ENCODE measurements around the gene REL.
"Not testable (repeated sequence)": the region's sequence is repeated elsewhere in the genome, so short reads cannot be mapped to it uniquely, and the experiment has no call there.

The REL gene

DNA sequence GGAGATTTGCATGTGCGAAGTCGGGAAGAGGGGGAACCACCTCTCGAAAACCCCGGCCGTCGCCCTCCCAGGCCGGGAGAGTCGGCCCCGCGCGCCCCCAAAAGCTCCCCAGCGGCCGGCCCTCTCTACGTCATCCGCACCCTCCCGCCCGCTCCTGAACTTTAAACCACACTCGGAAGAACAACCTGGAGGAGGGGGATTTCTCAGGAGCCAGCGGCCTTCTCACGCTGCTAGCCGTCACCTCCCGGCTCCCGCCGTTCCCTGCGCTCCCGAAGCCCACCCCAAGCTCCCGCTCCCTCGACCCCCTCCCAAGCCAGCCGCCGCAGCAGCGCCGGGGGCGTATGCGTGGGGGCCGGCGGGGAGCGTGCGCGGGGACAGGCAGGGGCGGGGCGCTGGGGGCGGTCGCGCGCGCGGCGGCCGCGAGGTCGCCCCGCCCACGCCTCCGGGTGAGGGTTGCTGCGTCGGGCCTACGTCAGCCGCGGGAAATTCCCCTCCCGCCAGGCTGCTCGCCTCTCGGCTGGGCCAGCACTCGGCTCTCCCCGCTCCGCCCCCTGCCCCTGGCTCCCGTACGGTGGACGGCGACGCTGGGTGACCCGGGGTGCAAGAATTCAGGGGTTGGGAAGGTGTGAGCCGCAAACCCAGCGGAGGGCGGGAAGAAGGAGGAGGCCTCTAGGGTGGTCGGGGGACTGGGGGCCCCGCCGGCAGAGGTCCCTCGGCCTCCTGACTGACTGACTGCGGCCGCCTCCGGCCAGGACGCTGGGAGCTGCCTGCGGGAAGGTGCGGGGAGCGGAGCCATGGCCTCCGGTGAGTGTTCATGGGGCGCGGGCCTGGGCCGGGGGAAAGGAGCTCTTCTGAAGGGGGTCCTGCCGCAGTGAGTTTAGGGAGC, at the start of gene REL:
Gene REL, plus strand, starts transcription at position 528 of the 886 bp plus-strand sequence. Its CDS starts 267 bp downstream, at position 795.
- DNase-seq: peak; percentile 93

DNA sequence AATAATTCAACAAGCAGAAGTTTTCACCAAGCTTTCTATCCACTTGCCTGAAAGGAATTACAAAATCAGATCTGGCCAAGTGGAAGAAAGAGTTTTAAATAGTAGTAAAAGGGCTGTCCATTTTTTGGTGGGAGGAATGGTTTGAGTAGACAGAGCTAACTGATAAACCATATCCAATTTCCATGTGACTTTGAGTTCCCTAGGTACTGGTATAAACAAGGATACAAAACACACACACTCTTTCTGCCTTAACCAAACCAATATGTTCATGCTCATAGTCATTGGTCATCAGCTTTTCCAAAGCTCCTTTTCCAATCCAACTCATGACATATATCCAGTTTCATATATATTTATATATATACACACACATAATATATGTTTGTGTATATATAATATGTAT, 49.5 kb upstream of the REL start:
- no peak for DNase-seq

DNA sequence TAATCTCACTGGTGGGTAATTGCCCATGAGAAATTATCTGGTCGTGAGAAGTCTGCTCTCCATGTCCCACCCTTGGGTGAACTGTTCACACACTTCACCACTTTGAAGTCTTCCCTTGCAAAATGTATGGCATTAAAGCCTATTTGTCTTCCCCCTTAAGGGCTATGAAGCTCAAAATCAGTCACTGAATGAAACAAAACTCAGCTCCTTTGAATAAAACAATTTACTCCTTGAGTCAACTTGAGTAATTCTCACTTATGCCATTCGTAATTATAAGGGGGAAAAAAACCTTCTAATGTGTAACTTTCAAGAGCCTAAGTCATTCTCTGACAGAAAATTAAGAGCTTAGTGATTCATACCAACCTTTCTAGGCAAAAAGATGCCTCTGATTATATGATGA, 48.8 kb upstream of the REL start:
- DNase-seq: no peak

DNA sequence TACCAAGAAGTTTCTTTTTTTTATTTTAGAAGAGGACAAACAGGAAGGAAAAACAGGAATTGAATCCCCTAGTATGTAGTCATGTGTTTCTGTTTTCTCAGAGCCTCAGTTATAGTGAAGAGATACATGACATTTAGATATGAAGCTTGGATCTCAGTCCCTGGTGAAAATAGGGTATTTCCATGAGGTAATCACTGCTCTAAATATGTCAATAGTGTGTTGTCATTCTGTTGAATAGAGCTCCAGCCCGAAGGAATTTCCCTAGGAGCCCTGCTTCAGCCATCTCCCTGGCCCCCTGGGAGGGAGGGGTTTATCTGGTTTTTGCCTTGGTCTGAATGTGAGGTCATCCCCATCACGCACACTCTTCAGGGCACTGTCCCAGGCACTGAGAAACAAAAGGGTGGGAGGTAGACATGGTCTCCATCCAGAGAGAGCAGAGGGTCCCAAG, 47.1 kb upstream of the REL start:
- DNase-seq: no peak

DNA sequence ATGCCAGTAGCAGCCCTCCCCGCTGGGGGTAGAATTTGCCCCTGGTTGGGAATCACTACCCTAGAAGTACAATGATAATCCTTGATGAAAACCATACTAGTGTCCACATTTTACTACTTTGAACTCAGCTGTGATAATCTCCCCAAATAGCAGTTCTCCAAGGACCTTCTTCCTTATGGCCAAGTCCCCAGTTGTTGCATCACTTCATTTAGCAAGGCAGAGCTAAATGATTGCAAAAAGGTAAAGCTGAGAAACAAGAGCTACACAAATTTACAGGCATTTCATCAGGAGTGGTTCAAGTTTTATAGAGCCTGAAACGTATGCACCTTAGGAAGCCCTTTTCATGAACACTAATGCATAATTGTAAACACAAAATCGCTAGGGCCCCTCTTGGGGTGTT, 44.9 kb upstream of the REL start:
- no peak for DNase-seq

DNA sequence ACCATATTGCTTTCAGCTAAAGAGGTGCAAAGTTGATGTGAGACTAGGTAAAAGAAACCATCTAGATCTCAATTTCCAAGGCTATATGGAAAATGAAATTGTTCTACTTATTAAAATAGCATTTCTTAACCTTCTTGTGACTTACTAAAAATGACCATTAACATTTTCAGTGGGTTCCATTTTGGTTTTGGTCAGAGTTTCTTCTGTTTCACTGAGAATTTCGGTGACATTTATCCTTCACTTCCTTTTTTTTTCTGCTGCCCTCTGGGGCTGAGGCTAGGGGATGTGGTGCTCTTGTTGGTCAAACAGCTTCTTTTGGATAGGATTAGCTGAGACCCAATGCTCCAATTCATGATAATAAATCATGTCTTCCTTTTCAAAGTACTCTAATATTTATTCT, 44.3 kb upstream of the REL start:
- DNase-seq: no peak

DNA sequence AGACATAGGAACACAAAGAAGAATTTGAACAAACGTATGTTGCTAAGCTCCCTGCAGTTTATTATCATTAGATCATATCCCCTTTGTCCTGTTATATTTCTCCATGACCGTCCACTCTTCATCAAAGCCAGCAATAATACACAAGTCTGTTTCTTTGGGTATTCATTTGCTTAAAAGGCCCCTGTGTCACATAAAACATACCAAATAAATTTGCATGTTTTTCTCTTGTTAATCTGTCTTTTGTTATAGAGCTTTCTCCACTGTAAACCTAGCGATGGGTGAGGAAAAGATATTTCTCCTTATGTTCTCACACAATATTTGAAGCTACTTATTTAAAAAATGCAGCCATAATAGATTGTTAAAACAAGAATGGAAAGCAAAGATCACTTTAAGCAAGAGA, 42.9 kb upstream of the REL start:
- no peak for DNase-seq

DNA sequence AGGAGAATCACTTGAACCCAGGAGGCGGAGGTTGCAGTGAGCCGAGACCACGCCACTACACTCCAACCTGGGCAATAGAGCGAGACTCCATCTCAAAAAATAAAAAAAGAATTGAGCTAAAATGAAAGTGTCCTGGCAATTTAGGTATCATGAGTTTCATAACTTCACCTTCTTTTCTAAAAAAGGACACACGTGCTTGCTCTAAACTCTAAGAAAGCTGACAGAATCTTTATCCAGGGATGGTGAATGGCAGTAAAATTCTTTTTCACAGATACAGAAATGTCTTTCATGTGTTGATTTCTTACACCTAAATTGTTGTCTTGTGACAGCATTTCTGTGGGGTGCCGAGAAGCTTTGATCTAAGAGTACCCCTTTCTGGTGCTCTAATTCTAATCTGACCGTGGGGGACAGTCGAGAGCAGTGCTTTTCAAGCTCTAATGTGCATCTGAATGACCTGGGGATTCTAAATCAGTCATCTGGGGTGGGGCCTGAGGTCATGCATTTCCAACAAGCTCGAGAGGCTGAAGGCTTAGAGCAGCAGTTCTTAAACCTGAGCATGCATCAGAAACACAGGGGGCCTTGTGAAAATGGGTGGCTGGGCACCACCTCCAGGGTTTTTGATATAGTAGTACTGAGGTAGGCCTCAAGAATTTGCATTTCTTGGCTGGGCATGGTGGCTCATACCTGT, 42.1 kb upstream of the REL start:
- no peak for DNase-seq

DNA sequence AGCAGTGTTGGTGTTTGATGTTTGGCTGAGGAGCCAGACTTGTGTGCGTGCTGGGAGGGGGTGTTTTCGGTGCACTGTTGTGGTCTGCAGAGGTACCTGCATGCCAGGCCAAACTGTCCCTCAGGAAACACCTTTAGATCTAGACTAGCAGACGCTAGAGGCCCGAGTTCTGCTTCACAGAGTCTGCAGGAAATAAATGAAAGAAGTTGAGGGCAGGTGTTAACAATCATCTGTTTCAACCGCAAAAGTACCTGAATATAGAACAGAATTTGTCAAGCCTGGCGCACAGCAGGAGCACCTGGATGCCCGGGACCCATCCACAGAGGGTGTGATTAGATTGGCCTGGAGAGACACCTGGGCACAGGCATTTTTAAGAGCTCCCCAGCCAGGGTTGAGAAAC, 40.5 kb upstream of the REL start:
- no peak for DNase-seq

DNA sequence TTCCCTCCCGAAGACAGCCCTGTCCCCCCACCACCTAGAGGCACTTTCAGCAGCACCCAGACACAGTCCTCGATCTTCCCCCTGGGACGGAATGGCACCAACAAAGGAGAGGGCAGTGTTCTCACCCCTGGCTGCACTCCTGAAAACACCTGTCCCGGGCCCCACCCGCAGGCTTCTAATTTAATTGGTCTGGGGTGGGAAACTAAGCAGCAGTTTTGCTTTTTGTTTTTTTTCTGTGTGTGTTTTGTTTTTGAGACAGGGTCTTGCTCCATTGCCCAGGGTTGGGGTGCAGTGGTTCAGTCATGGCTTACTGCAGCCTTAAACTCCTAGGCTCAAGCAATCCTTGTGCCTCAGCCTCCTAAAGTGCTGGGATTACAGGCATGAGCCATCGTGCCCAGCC, 38.4 kb upstream of the REL start:
- no peak for DNase-seq

DNA sequence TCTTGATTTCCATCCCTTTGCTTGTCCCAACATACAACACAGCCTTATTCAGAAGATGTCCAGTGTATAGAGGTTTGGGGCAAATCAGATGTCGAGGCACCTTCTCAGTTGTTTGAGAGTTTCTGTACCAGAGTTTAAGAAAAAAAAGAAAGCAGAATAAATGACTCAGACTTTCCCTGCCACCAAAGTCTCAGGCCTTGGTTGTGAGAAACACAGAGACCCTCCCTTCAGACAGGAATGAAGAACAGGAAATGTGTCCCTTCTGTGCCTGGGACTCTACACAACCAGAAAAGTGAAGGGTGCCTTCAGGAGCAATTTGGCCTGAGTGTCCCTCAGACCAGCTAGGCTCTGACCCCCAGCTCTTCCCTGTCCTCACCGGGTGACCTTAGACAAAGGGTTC, 37.3 kb upstream of the REL start:
- DNase-seq: no peak

DNA sequence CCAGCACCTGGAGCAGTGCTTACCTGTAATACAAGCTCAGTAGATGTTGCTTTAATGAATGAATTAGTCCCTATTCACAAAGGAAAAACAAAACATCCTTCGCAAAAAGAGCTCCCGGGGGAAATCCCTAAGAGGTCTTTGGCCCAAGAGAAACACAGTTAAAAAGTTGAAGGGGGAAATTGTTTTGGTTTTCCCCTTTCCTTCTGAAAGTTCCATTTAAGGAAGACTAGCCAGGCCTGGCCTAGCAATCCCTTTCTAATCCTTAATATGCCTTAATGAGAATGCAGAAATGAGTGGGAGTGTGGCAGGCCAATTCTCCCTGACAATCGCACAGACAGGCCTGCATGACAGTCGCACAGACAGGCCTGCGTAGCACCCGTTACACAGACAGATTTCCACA, 33.5 kb upstream of the REL start:
- no peak for DNase-seq

DNA sequence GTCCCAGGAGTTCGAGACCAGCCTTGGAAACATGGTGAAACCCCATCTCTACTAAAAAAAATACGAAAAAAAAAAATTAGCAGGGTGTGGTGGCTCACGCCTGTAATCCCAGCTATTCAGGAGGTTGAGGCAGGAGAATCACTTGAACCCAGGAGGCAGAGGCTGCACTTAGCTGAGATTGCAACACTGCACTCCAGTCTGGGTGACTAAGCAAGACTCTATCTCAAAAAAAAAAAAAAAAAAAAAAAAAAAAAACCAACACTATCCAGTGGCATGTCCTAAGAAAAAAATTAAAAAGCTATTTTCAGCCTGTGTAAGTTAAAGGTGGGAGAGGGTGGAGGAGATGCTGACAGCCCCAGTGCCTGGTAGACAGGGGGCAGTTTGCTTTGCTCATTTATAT, 32.2 kb upstream of the REL start:
- no peak for DNase-seq

DNA sequence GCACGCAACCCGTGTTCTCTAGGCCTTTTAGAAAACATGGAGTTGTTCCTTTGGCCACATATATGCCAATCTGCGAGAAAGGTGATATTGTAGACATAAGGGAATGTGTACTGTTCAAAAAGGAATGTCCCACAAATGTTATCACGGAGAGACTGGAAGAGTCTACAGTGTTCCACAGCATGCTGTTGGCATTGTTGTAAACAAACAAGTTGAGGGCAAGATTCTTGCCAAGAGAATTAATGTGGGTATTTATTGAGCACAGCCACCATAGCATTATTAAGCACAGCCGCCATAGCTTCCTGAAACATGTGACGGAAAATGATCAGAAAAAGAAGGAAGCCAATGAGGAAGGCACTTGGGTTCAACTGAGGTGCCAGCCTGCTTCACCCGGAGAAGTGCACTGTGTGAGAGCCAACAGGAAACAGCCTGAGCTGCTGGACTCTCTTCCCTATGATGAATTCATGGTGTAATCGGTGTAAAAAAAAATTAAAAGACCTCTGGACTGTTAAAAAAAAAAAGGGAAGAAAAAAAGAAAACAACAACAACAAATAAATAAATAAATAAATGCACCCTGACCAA, 29.0 kb upstream of the REL start:
- no peak for DNase-seq

DNA sequence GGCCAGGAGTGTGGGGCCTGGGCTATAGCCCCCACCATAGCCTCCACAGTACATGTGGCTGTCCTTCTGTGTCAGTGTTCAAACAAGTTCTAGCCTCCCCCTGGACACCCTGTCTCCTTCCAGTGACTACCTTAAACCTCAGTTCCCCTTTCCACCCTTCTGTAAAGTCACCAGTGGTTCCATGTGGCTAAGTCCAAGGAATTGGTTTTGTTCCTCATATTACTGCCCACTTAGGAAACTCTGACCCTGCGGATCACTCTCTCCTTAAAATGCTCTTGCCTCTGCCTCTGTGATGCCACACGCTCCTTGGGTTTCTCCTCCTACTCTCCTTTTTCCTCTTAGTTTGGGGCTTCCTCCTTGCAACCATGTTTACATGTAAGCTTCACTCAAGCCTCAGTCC, 27.8 kb upstream of the REL start:
- DNase-seq: no peak

DNA sequence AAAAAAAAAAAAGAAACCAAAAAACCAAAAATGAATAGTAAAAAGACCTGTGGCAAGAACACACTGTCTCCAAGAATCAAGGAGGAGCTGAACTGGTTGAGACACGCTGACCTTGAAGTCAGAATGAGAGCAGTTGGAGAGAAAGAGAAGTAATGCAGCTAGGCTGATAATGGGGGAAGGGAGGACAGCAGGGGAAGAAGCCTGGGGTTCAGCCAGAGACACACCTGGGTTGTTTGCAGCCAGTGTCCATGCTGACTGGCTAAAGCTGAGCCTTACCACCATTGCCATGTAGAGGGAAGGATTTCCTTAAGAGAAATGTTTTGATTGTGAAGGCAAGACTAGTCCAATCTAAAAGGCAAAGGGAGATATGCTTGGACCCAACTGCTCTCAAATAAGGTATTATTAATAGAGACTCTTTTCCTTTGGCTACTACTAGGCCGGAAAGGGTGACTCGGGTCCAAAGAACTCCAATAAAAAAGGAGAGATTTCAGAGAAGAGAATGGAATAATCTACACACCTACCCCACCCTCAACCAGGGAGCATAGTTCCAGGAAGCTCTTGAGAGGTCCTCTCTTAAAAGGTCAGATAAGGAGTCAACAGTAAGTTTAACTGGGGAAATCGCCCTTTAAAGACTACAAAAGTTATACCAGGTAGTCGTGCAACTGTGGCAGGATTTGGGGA, 25.2 kb upstream of the REL start:
- DNase-seq: no peak

DNA sequence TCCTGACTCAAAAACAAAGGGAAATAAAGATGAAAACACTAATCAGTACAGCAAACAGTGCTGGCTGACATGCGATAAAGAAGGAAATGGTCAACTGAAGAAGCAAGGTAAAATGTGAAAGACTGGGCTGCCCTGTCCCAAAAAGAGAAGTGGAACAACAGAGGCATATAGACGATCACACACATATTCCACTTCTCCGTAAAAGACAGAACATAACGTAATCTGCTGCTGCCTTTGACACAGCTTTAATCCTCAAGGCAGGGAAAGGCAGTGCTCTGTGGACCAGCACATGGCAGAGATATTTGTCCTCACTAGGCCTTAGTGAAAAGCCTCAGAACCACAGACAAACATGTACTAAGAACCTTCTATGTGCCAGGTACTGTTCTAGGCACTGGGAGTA, 24.3 kb upstream of the REL start:
- DNase-seq: no peak

DNA sequence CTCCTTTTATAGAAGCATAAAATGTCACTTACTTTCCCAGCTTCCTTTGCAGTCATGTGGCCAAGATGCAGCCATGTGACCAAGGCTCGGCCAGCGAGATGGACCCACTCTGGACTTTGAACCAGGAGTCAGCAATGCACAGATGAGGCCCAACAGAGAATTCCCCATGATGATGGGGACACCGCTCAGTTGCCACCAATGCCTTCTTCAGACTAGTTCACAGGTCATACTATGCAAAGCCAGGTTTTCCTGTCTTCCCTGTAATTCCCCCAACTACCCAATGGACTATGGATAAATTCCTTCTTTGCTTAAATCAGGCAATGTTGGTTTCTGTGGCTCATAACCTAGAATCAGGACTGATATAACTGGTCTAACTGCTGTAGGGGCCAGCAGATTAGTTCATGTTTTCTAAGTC, 22.5 kb upstream of the REL start:
- no peak for DNase-seq

DNA sequence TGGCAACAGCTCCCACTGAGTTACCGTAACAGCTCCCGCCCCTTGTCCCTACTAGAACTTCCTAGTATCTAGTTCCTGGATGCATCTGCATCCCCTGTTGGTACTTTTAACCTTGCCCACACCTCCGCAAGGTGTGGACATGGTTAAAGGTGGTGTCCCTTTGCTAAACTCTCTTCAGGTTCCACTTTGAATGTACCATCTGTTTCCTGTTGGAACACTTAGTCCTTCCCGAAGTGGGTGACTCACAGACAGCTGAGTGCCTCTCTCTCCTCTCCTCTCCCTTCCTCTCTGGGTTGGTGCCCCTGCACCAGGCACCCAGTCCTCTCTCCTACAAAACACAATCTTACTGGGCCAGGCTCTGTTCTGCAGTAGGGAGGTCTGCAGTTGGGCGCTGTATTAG, 19.6 kb upstream of the REL start:
- no peak for DNase-seq

DNA sequence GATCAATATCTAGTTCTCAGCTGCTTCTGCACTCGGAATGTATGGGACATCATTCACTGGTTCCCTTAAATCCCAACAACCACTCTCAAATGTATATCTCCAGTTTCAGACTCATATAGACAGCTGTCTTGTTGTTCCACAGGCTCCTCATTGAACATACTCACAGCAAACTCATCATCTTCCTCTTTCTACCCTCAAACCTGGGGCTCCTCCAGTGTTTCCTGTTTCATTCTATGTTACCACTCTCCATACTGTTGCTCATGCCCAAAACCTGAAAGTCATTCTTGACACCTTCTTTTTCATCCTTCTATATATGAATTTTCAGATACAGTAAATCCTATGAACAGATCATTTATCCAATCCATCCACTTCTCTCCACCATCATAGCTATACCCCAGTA, 18.7 kb upstream of the REL start:
- no peak for DNase-seq

DNA sequence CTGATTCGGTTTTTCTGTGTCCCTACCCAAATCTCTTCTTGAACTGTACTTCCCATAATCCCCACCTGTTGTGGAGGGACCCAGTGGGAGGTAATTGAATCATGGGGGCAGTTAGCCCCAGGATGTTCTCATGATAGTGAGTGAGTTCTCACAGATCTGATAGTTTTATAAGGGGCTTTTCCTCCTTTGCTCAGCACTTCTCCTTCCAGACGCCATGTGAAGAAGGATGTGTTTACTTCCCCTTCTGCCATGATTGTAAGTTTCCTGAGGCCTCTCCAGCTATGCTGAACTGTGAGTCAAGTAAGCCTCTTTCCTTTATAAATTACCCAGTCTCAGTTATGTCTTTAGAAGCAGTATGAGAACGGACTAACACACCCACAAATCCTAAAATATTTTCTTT, 16.0 kb upstream of the REL start:
- not testable (repeated sequence) for DNase-seq

DNA sequence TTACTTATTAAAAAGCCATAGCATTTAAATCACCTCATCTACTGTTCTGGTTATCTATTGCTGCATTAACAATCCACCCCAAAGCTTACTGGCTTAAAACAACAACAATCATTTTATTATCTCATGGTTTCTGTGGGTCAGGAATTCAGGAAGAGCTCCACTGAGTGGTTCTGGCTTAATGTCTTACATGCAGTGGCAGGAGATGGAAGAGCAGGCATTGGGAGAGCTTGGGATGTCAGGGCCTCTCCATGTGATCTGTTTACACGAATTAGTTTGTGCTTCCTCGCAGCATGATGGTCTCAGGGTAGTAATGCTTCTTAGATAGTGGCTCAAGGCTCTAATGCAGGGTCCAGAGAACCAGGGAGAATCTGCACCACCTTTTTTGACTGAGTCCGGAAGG, 14.4 kb upstream of the REL start:
- no peak for DNase-seq

DNA sequence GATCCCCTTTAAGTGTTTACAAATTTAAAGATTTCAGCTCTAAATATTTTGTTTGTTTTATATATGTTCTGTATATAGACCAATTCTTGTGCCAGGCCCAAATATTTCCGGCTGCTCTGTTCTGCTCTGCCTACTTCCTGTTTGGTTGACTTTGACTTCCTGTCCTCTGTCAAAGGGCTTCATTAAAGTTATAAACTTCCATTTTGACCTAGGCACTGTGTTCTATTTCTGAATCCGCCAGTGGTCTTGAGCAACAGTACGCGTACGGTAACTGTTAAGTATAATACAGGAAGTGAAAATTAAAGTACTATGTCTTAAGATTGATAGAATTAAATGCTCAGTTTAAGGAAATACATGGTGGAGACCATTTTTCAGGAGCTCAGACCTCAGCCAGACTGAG, 13.5 kb upstream of the REL start:
- no peak for DNase-seq
